GM21515 (cell line): Measurements from ENCODE around the gene NKAIN1.
"Not testable (repeated sequence)": the region's sequence is repeated elsewhere in the genome, so short reads cannot be mapped to it uniquely, and the experiment has no call there.

Experiments used
- ATAC-seq: cut with Tn5 transposase; IDR thresholded peaks from one replicate; pipeline ENCODE4 v1.9.1; 2021; ENCODE audit not compliant: unreplicated experiment

NKAIN1 gene

DNA sequence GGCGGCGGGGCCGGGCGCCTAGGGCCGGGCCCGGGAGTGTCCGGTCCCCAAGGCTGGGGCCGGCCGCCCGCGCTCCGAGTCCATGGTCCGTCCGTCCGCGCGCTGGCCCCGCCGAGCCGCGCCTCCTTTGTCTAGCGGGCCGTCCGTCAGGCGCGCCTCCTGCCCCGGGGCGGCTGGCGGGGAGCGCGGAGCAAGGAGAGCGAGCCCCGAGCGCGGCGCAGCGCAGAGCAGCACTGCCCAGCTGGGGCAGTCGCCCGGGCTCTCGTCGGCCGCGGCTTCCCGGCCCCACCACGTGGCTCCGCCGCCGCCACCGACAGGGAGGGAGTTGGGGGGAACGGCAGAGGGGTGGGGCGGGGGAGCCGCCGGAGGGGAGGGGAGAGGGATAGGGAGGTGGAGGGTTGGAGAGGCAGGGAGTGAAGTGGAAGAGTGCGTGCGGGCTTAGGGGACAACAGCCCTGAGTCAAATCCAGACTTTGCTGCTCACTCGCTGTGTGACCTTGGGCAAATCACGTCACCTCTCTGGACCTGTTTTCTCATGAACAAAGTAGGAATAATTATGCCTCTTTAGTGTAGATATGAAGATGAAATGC, at the start of gene NKAIN1:
TSS of gene NKAIN1 (minus strand) at position 235 of the 589 bp plus-strand sequence. CDS start 340 bp downstream, outside the sequence.
- ATAC-seq = no peak

DNA sequence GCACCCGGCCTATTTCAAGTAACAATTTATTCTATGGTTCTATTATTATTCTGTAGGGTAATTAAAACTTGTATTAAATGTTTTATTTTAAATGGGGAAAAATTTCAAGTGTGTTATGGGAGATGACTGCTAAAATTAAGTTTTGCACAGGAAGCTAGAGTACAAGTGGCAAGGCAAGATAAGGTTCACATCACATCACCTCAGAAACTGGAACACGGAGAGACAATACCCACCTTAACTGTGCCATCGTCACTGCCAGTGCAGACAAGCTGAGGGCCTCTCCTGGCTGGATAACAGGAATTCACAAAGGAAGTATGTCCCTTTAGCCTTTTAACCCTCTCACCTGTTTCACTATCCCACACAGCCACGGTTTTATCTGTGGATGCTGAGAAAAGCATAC, 49.3 kb upstream of the NKAIN1 start:
- no peak for ATAC-seq

DNA sequence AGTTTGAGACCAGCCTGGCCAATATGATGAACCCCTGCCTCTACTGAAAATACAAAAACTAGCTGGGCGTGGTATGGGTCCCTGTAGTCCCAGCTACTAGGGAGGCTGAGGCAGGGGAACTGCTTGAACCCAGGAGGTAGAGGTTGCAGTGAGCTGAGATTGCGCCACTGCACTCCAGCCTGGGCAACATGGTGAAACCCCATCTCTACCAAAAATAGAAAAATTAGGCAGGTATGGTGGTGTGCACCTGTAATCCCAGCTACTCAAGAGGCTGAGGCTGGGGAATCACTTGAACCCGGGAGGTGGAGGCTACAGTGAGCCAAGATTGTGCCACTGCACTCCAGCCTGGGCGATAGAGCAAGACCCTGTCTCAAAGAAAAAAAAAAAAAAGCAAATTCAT, 48.1 kb upstream of the NKAIN1 start:
- ATAC-seq = not testable (repeated sequence)

DNA sequence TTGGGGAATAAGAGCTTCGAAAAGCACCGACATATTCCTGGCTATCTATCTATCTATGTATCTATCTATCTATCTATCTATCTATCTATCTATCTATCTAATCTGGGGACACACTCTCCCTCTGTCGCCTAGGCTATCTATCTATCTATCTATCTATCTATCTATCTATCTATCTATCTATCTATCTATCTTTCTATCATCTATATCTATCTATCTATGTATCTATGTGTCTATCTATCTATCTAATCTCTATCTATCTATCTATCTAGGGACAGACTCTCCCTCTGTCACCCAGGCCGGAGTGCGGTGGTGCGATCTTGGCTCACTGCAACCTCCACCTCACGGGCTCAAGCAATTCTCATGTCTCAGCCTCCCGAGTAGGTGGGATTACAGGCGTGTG, 42.7 kb upstream of the NKAIN1 start:
- ATAC-seq = not testable (repeated sequence)

DNA sequence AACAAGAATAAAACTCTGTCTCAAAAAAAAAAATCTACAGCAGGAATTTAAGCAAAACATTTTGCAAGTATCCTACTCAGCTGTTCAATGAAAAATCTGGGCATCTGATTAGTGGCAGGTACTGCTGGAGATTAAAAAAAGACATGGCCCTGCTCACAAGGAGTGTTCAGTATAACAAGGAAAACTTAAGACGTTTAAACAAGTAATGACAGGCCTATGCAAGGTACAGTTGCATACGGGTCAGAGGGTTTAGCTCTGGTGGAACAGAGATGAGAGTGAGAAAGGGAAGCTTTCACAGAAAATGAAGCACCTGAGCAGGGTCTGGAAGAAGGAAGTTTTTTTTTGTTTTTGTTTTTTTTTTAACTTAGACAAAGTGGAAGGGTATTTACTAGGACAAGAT, 33.9 kb upstream of the NKAIN1 start:
- no peak for ATAC-seq

DNA sequence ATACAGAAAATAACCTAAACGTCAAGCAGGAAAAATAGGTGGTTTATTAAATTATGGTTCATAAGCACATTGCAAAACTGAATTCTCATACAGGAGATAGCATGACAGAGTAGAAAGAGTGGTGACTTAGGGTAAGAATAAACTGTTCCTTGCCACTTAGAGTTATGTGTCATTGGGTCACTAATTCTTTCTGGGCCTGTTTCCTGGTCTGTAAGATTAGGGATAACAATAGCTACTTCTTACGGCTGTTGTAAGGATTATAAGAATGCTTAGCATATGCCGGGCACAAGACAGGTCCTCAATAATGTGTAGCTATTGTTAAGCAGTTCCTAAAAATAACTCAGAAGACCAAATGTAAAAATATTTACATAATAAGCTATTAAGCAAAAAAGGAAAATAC, 32.7 kb upstream of the NKAIN1 start:
- no peak for ATAC-seq

DNA sequence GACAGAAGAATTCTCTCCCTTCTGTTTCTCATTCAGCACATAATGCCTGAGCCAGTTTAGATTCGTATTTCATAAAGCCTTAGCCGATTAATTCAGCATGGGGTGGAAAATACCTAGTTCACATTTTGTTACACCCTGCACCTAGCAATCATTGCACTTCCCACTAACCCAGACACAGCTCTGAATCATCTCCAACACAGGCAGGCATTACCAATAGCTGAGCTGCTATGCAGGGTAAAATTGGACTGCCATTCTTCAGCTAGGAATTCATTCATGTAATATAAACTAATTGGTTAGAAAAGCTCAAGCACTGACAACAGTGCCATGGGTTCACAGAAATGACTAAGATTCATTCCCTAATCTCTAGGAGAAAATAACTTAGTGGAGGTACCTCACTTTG, 26.9 kb upstream of the NKAIN1 start:
- ATAC-seq = no peak

DNA sequence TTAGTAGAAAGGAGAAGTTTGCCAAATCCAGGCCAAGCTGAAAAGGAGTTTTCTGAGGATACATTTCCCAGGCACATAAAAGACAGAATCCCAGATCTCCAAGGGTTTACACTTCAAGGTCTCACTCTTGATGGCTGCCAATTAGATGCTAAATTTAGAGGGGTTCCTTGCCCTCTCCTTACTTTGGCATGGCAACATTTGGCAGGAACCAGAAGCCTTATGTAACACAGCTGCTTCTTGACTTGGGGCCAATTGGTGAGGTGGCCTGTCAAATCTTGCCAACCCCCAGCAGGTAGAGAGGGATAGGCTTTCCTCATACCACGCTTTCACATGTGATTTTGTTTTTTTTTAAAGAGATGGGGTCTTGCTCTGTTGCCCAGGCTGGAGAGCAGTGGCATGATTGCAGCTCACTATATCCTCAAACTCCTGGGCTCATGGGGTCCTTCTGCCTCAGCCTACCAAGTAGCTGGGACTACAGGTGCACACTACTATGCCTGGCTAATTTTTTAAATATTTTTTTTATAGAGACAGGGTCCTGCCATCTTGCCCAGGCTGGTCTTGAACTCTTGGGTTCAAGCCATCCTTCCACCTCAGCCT, 25.2 kb upstream of the NKAIN1 start:
- no peak for ATAC-seq

DNA sequence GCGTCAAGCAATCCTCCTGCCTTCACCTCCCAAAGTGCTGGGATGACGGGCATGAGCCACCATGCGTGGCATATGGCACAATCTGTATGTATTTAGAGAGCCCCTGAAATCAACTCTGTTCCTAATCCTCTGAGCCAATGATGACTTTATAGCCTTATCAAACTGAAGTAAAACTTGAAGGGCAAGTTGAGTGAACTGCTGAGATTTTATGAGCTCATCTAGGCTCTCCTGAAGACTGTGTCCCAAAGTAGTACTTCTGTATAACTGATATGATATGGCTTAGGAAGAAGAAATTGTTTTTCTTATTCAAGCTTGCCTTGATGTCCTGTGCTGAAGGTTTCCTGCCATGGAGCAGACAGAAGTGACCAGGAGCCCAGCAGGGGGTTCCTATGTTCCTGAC, 23.7 kb upstream of the NKAIN1 start:
- no peak for ATAC-seq

DNA sequence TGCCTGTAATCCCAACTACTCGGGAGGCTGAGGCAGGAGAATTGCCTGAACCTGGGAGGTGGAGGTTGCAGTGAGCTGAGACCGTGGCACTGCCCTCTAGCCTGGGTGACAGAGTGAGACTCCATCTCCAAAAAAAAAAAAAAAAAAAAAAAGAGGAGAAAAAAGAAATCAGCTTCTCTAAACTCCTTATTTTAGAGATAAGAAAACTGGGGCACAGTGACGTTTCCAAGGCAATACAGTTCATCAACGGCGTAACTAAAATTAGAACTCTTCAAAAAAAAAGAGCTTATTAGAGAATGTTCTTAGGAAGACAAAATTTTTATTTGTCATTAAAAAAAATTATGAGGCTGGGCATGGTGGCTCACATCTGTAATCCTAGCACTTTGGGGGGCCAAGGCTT, 22.7 kb upstream of the NKAIN1 start:
- ATAC-seq = not testable (repeated sequence)

DNA sequence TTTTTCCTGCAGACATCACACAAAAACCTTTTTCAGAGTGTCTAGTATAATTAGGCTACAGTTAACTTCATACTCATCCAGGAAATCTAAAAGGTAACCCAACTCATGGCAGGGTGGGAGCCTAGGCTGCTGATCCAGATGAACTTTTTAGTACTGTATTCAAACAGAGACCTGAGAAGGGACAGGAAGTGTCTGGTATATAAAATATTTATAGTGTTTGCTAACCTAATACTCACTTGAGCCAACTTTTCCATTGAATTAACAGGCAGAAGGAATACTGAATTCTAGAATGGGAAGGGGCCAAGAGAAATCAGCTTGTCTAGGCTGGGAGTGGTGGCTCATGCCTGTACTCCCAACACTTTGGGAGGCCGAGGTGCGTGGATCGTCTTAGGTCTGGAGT, 22.2 kb upstream of the NKAIN1 start:
- no peak for ATAC-seq

DNA sequence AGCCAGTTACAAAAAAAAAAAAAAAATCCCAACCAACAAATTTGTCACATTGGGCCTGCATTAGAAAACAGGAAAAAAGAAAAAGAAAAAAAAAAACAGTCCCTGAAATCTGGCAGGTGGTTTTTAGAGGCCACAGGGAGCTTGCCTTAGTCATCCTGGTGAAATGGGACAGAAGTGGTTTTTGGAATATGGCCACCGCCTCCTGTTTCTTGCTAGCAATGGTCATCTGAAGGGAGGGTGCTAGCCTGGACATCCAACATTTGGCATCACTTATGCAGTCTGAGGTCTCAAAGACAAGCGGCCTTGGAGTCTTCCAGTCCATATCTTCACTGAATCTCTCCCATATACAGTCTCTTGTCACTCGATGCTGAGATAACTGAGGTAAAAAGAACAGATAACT, 20.1 kb upstream of the NKAIN1 start:
- no peak for ATAC-seq

DNA sequence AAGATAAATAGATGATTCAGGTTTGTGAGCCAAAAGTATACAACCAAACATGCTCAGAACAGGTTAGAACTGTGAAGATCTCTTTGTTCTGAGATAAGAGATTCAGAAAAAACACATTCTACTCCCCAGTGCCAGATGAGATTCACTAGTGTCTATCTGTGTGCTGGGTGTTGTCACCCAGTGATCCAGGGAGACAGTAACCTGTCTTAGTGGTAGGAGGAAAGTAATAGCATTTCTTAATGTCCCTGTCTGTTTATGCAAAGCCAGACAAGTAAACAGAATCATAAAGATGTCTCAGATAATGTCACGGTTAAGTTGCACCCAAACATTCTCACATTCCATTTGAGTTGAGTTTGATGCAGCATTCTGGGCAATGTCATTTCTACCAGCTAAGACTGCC, 18.9 kb upstream of the NKAIN1 start:
- ATAC-seq = no peak

DNA sequence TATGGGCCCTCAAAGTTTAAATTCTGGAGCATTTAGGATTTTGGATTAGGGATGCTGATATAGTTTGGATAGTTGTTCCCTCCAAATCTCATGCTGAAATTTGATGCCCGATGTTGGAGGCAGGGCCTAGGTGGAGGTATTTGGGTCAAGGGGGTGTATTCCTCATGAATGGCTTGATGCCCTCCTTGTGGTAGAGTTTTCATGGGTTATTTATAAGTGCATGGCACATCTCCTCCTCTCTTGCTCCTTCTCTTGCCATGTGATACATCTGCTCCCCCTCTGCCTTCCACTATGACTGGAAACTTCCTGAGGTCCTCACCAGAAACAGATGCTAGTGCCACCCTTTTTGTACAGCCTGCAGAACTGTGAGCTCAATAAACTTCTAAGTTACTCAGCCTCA, 17.5 kb upstream of the NKAIN1 start:
- ATAC-seq = no peak

DNA sequence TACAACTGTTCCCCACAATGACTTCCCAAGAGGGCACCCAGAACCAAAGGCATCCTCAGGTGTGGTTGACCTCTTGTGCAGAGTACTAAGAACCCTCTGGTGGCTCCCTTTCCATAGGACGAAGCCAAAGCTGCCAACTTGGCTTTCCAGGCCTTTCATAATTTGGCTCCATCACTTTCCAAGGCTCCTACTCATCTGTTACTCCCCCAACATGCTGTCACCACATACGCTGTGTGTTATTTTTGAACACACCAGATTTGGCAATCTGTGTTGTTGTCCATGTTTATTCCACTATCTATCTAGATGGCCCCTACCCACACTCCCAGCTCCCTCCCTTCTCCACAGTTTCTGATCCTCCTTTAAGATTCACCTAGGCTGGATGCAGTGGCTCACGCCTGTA, 10.2 kb upstream of the NKAIN1 start:
- ATAC-seq = no peak

DNA sequence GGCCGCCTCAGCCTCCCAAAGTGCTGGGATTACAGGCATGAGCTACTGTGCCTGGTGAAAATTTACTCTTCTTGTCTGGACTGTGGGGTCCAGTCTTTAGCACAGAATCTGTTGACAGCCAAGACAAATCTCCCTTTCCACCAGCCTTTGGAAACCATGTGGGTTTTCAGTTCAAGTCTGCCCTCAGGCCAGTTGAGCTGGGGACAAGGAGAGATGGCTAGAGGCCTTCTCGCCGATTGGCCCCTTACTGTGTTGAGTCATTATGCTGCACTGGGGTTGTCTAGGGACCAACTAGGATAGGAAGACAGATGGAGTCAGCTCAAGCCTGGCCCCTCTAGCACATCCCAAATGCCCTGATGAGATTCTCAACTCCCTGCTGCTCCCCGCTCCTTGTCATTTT, 8.6 kb upstream of the NKAIN1 start:
- no peak for ATAC-seq

DNA sequence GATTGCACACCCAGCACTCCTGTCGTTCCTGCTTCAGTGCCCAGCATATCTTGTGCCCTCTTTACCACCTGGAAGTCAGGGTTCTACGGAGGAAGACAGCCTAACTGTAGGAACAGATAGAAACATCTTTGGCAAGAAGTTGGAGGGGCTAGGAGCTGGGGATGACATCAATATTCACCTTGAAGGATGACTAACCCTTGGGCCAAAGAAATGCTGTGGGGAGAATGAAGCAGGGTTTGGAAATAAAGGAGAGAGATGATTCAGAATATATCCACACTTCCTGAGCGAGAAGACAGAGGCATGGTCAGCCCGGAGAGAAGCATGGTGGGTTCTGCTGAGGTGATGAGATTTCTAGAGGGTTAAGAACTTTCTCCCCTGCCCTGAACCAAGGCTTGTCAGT, 4.6 kb upstream of the NKAIN1 start:
- ATAC-seq = no peak

DNA sequence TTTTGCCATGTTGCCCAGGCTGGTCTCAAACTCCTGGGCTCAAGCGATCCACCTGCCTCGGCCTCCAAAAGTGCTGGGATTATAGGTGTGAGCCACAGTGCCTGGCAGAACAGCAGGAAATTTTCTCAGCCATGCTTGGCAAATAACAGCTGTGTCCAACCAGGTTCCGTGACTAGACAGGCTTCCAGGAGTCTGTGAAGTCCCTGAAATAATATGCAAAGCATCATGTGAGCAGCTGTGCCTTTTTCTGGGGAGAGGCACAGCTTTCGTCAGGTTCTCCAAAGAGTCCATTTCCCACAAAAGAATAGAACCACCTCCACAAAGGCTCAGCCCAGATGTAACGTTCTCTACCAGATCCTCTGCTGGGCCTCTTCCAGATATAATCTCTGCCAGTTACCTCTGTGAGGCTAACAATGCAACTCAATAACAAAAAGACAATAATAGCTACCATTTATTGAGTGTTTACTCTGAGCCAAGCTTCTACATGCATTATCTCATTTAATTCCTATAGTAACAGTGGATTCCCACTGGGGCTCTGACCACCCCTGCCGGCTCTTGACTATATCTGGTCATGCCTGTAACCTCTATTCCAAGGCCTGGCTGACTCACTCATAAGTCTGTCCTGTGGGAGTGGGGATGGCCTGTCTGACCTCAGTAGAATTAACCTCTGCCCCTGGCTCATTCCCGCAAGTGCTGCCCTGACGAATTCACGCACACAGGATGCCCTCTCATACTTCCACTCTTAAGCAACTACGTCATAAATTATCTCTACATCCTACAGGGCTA, 4.0 kb upstream of the NKAIN1 start:
- ATAC-seq = no peak

DNA sequence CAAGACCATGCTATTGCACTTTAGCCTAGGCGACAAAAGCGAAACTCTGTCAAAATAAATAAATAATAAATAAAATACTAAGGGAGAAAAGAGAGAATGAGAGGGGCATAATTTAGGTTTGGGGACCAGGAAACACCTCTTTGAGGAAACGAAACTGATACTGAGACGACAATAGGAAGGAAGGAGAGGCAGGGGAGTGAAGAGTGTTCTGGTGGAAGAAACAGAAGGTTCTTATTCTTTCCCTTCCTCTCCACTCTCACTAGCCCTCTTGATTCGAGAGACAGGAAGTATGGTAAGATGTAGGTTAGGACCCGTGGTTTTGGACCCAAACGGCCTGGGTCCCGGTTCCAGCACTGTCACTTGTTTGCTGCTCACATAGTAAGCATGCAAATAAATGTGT, 1.6 kb upstream of the NKAIN1 start:
- ATAC-seq = no peak

DNA sequence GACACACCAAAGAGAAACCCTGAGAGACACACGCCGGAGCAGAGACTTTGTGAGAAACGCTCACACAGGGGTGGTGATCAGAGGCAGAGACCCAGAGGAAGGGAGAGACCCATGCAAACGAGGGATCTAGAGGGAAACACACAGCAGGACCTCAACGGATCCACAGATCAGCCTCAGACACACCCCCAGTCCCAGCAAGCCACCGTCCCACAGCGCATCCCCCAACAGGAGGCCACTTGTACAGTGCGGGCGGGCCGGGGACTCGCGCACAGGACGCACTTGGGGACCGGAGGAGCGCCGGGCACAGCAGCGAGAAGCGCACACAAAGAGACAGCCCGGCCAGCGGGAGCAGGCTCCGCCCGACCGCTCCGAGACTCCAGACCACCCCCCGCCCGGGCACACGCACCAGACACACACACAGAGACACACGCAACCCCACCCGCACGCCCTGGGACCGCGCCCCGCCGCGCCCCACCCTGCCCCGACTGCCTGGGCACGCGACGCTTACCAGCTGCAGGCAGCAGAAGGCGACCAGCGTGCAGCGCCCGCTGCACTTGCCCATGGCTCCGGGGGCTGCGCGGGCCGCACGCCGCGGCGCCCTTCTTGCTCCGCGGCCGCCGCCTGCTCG, 587 bp downstream of the NKAIN1 start:
- no peak for ATAC-seq

DNA sequence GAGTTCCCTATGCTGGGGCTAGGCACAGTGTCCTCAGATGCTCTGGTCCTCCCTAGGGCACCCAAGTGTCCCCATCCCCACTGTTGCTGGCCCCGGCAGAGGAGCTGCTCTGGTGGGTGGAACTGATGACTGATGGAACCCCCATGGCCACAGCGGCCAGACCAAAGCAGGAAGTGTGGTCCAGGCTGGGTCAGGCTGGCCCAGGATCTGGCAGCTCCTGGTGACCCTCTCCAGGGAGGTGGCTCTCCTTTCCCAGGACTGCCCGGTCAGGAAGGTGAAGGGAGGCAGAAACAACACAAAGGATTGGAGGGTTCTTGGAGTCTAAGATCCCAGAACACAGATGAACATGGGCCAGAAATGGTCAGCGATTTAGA, 1.1 kb downstream of the NKAIN1 start:
- no peak for ATAC-seq

DNA sequence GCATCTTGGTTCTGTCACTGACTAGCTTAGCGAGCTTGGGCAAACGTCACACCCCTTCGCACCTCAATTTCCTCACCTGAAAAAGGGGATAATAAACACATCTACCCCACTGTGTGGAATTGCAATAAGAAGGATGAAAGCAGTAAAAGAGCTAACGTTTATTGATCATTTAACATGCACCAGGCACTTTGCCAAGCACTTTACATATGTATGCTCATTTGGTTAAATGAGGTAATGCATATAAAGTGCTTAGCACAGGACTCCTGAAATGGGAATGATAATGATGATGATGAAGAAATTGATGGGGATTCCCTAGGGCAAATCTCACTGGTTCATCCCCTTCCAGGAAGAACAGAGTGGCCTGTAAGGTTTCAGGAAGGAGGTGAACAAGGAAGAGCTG, 4.8 kb downstream of the NKAIN1 start:
- ATAC-seq = no peak
